COLO829 (cell line): ENCODE data around the gene MAP3K19.
"Not testable (repeated sequence)": the region's sequence is repeated elsewhere in the genome, so short reads cannot be mapped to it uniquely, and the experiment has no call there.

ENCODE experiments used
- DNase-seq: peaks from one replicate; pipeline ENCODE4 v3.0.0; 2012; ENCODE audit warnings: low spot score

MAP3K19 gene

DNA sequence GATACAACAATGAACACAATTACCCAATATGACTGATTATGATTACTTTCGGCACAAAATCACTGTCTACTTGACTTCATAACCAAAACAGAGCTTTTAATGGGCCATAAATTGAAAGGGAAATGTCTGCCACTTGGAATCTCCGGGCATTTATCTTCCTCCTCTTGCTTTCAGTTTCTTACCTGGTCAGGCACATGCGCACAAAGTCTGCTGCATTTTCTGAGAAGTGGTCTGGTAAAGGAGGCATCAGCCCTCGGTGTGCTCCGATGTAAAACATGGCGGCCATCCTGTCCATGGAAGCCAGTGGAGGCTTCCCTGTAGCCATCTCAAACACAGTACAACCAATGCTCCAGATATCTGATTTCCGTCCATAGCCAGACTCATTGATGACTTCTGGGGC, 66.6 kb downstream of the MAP3K19 start:
- no peak for DNase-seq

DNA sequence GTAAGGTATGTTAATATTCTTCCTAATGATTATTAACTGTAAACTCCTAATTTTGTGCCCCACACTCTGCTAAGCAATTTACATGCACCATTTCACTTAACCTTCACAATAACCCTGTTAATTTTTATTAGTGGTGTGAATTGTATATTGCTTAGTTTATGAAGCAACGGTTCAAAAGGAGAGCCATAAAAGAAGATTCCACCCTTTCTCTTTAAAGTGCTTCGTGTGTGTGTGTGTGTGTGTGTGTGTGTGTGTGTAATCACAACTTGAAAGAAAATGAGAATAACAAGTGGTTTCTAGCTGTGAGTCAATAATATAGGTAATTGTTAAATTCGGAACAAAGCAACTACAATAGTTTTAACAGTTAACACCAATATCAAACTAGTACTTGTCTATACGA, 68.0 kb downstream of the MAP3K19 start:
- no peak for DNase-seq

DNA sequence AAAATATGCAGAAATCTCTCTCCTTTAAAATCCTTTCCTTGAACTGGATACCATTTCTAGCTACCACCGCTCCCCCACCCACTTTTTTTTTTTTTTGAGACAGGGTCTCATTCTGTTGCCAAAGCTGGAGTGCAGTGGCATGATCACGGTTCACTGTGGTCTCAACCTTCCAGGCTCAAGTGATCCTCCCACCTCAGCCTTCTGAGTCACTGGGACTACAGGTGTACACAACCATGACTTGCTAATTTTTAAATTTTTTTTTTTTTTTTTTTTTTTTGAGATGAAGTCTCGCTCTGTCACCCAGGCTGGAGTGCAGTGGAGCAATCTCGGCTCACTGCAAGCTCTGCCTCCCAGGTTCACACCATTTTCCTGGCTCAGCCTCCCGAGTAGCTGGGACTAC, 70.1 kb downstream of the MAP3K19 start:
- not testable (repeated sequence) for DNase-seq

DNA sequence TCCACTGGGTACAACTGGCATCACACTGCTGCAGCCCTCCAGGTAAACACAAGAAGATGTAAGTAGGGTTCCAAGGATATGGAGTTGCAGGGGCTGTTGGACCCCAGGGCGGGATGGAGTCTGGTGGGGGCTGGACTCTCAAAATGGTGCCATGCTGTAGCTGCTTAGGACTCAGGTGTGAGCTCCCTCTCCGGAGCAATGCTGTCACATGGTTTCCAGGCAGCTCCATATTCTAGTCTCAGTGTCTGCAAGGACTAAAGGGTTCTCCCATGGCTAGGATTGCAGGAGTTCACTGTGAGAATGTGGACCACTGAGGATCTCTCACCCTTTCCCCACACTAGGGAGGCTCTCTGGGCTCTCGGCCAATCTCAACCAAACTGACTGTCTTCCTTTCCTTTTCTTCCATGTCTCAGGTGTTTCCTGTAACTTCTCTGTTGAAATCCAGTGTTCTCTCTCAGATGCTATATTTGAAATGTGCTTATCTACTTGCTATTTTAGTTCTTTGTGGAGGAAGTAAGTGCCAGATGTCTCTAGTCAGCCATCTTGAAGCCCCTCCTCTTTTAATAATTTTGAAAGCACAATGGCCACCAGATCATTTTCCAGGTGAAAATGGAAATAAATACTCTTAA, 71.1 kb downstream of the MAP3K19 start:
- DNase-seq = no peak

DNA sequence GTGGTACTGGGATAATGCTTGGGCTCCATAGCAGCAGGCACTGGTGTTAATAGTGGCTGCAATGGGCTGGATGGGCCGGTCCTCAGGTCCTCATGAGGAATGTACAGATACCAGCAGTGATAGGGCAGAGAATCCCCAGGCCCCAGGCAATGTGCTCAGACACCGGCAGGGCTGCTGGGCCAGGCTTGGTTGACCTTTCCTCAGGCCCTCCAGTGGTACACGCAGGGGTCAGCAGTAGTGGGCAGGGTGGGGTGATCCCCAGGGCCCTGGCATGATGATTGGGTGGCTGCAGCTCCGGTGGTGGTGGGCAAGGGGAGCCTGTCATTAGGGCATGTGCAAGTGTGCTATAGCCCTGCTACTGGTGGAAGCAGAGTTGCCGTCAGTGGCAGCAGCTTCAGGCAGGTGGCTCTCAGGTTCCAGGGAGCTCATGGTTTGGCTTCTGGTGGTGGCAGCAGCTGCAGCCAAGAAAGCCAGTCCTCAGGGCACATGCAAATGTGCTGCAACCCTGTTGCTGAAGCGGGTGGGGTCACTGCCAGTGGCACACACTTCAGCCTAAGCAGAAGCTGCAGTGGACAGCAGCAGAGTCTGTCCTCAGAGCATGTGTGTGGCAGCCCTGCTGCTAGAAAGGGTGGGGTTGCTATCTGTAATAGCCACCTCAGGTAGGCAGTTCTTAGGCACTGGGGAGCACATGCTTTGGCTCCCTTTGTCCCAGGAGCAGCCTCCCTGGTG, 71.8 kb downstream of the MAP3K19 start:
- no peak for DNase-seq

DNA sequence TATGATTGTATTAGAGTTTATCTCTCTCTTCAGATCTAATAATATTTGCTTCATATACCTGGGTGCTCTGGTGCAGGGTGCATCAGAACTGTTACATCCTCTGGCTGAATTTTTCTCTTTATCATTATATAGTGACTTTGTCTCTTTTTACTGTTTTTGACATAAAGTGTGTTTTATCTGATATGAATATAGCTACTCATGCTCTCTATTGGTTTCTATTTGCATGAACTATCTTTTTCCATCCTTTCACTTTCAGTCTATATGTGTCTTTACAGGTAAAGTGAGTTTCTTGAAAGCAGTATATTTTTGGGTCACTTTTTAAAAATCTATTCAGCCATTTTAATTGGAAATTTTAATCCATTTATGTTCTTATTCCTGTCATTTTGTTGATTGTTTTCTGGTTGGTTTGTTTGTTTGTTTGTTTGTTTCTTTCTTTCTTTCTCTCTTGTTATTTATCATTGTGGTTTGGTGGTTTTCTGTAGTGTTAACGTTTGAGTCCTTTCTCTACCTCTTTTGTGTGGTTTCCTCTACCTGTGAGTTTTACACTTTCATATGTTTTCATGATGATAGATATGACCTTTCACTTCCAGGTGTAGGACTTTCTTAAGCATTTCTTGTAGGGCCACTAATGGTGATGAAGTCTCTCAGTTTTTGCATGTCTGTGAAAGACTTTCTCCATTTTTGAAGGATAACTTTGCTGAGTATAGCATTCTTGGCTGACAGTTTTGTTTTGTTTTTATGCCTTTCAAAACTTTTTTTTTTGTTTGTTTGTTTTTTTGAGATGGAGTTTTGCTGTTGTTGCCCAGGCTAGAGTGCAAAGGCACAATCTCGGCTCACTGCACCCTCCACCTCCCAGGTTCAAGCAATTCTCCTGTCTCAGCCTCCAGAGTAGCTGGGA, 73.8 kb downstream of the MAP3K19 start:
- no peak for DNase-seq

DNA sequence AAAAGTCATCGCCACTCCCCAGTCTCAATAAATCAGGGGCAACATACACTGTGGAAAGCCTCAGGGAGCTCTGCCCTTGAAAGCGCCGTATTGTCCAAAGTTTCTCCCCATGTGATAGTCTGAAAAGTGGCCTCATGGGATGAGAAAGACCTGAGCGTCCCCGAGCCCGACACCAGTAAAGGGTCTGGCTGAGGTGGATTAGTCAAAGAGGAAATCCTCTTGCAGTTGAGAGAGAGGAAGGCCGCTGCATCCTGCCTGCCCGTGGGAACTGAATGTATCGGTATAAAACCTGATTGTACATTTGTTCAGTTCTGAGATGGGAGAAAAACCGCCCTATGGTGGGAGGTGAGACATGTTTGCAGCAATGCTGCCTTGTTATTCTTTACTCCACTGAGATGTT, 80.1 kb downstream of the MAP3K19 start:
- DNase-seq = not testable (repeated sequence)

DNA sequence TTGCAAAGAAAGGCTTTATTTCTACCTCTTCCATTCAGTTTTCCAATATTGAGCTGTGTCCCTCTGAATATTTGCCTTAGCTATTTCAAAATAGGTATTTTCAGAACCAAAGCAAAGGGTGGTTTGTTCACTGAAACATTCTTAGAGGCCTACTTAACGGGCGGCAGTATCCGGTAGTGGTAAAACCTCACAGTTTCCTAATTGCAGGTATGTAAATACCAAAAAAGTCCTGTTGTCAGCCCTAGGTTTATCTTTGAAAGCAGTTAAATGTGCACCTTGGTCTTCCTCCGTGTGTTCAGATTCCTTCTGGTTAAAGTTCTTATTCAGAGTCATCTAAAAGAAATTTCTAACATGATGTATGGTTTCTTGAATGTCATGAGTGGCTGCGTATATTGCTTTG, 89.8 kb downstream of the MAP3K19 start:
- DNase-seq = no peak

DNA sequence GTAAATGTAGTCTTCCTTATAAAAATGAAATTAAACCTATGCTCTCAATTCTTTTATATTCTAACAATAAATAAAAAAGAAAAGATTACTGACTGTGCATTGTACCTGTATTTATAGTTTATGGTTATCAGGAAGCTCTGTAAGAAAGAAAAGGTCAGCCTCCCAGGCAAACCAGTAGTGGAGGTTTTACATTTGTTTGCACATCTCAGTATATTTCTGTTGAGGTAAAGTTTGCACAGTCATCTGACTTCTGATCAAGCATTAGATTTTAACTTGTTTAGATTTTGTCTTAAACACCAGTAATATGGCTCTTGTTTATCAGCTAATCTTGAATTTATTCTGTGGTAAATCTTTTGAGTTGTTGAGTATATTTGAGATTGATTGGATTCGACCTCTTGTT, 91.5 kb downstream of the MAP3K19 start:
- DNase-seq = no peak

DNA sequence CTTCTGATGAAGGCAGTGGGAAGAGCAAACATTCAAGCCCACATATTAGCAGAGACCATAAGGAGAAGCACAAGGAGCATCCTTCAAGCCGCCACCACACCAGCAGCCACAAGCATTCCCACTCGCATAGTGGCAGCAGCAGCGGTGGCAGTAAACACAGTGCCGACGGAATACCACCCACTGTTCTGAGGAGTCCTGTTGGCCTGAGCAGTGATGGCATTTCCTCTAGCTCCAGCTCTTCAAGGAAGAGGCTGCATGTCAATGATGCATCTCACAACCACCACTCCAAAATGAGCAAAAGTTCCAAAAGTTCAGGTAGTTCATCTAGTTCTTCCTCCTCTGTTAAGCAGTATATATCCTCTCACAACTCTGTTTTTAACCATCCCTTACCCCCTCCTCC, 93.2 kb downstream of the MAP3K19 start:
- DNase-seq = no peak

DNA sequence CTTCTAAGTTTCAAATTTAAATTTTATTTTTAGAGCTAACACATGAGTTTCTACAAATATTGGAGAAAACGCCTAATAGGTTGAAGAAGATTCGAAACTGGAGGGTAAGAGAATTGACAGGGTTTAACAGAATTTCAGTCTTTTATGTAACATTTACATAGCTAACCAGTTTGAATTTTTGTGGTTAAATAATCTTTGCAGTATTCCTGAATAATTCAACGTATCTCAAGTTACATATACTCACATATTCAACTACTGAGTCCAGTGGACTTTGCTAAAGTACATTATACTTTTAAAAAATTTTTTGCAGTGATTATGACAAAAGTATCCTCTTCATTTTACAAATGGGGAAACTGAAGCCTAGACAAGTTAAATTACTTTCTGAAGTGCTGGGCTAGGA, 94.6 kb downstream of the MAP3K19 start:
- no peak for DNase-seq

DNA sequence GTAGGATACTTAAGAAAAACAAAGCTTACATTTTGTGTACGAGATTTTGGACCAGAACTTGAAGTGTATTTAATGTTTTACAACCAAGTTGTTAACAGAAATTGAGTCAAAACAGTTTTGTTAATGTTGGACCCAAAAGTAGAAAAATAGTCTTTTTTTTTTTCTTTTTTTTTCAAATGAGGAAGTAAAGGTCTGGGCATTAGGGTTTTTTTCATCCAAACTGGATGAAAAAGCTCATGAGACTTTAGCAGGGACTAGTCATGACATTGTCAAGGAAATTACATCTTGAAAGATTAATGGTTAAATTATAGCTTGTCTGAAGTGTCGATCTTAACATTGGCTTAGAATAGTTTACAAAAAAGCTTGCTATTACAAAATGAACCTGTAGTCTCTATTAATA, 96.4 kb downstream of the MAP3K19 start:
- no peak for DNase-seq

DNA sequence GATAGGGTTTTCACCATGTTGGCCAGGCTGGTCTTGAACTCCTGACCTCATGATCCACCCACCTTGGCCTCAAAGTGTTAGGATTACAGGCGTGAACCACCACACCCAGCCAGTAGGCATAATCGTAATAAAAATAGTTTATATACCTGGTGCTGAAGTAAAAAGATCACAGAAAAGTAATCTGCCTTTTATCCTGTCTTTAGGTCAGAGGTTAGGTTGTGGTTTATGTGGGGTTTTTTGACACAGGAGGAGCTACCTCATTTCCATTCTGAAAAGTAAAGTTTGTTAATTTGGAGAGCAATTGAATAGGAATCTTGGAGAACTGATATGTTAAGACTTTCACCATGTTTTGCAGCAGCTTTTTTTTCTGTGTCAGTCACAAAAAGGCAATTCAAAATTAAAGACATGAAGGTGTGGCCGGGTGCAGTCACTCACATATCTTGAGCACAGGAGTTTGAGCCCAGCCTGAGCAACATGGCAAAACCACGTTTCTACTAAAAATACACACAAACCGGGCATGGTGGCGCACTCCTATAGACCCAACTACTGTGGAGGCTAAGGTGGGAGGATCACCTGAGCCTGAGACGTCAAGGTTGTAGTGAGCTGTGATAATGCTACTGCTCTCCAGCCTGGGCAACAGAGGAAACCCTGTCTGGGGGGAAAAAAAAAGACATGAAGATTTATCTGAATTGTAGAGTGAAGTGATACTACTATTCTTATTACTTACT, 97.1 kb downstream of the MAP3K19 start:
- no peak for DNase-seq

DNA sequence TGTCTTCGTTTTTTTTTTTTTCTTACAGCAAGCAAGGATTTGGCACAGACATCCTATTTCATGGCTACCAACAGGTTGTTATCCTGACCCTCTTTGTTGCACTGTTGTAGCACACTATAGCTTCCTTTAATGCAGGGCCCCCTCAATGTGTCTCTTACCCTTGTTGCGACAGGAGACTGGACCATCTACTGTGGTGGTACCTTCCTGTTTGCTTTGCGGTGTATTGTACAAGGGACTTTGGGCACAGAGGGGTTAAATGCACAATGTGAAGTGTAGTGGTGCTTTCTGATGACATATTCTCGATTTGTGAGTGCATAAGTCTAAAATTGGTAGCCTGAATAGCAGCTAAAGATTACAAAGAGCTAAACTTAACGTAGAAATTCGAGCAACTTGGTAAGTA, 101.2 kb downstream of the MAP3K19 start:
- DNase-seq = no peak

DNA sequence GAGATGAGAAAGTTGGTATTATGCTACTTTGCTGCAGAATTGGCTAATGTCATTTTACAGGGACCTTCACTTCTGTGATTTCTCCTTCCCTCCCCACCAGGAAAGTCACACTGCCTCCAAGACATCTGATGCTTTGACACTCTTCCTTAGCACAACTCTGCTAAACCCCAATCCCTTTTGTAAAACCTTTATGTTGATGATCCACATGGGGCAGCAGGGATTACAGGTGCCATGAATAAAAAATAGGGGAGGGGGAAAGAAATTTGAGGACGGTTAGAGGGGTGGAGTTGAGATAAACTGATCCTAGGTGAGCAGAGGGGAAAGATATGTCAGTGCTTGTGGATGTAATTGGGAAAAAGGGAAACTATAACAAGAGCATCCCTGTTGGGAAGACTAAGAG, 102.3 kb downstream of the MAP3K19 start:
- DNase-seq = no peak

DNA sequence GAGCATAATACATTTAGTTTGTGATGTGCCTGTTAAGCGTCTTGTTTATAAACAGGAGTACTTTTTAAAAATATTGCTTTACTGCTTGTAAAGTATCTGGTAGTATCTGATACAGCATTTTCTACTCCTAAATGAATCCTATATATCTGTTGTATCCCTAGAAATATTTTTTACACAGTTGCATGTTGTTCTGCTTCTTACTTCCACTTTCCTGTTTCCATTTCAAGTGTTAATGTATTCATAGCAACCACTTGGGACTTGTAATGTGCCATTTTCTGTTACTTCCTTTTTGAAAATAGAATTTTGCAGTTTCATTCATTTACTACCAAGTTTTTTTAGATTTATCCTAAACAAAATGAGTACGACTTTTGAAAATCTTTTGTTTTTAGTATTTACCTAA, 103.7 kb downstream of the MAP3K19 start:
- no peak for DNase-seq

DNA sequence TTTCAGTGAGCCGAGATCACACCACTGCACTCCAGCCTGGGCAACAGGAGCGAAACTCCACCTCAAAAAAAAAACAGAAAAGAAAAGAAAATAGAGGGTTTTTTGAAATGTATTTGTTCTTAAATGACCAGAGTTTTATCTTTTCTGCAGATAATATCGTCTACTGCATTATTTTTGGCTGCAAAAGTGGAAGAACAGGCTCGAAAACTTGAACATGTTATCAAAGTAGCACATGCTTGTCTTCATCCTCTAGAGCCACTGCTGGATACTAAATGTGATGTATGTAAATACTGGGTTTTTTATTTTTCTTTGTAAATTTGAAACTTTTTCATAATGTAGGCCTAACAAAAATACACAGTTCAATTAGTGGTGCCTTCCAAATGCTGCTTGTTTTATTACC, 110.6 kb downstream of the MAP3K19 start:
- no peak for DNase-seq

DNA sequence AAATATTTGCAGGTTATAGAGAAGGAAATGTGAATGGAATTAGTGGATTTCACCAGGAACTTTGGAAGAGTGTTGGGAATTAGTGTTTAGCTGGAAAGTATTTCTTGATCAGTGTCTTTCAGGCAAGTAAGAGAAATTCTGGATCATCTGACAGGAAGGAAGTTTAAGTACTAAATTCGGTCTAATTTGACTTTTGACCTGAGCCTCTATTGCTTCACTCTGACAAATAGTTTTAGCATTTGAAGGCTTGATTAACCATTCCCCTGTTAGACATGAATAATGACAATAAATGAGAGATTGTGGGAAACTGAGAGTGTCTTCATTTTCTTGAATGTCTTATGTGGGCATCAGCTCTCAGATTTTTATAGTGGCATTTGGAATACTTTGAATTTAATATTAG, 112.6 kb downstream of the MAP3K19 start:
- no peak for DNase-seq

DNA sequence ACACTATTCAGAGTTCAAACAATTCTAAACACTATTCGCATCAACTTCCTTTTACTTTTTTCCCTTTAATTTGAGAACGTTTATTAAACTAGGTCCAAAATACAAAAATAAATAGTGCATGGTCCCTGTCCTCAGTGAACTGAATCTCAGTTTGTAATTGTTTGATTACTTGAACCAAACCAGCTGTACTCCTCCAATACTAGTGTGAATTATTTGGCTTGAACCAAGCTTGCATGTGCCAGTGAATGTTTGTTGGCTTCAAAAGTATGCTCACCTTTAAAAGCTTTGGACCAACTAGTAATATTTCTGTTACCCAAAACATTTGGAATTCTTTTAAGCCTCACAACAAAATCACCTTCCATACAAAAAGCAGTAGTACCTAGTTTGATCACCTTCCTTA, 113.1 kb downstream of the MAP3K19 start:
- DNase-seq = no peak

DNA sequence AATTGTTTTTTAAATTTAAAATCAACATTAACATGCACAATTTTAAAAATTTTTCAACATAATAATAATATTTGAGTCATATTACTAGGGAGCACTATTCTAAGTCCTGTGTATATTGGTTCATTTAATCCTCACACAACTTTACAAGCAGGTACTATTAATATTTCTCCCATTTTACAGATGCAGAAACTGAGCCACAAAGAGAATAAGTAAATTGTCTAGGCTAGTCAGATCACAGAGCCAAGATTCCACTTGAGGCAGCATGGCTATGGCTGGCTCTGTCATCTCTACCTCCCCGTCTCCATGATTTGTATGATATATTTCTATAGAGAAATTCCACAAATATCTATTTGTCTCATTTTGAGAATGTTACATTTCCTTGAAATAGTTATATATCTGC, 113.5 kb downstream of the MAP3K19 start:
- no peak for DNase-seq

DNA sequence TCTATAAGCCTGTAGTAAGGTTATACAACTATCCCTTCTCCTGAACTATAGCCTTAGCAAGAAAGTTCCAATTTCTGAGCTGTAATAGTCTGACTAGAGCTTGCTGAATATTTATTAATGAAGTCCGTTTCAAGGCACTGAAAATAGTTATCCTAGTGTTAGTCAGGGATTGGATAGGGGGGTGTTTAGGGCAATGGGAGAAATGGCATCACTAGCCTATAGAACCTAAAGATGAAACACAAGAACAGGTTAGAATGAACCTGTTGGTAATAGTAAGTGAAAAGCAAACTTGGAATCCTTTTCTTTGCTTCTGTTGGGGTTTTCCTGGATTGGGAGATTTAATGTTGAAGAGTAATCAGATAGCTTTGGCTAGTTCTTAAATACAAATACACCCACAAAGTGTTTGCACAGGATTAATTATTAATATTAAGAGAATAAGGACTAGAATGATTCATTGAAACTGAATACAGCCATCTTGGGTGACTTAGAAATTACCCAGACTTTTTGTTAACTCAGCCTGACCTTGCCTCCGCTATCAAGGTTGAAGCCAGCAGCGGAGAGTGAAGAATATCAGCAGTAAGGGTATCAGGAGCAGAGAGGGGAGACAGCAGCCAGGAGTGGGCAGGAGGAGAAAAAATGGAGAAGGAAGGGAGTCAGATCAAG, 114.3 kb downstream of the MAP3K19 start:
- DNase-seq = no peak

DNA sequence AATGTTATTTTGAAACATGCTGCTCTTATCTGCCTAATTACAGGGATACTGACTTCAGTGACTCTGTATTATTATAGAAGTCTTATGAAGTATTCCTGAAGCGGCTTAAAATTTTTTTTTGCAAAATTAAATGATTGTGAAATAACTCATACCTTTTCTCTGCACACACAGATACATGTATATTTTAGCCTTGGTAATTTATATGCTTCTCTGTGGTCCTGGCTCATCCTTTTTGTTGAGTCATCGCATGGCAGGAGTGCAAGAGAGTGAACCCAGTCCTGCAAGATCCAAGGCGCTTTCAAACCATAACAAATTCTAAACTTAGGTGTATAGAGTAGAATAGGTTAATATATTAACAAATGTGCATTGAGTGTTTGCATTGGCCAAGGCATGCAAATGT, 120.1 kb downstream of the MAP3K19 start:
- DNase-seq = no peak
